Measurements from ENCODE around the gene SLC38A10.

- TF ChIP-seq CTCF (IDR thresholded peaks at IDR 0.05) (no peak), RCOR1 (IDR thresholded peaks at IDR 0.05; ENCODE audit: low read length) (no peak), TCF12 (IDR thresholded peaks at IDR 0.05) (no peak), POLR2AphosphoS5 (IDR thresholded peaks at IDR 0.05; ENCODE audit: low read depth, low read length) (no peak), RXRA (IDR thresholded peaks at IDR 0.05; ENCODE audit: borderline replicate concordance, low read depth) (no peak), EZH2phosphoT487 (IDR thresholded peaks at IDR 0.05; ENCODE audit: borderline replicate concordance, low read depth) (no peak), PBX3 (IDR thresholded peaks at IDR 0.05) (no peak)
These were observed 41.3 kb upstream of the SLC38A10 start for GRCh38 chr17:81336296-81336929.

Data from SK-N-SH (cell line).